Stimulated activated CD4-positive, alpha-beta T cell treated with anti-CD3 and anti-CD28 coated beads, Interleukin-4, amount 100 ng/mL, for 1 hour (primary cell): ENCODE results near the gene MAPK7.
"Not testable (repeated sequence)": the region's sequence is repeated elsewhere in the genome, so short reads cannot be mapped to it uniquely, and the experiment has no call there.

Experiments
- DNase-seq: peaks from one replicate; pipeline ENCODE4 v3.0.0-alpha.2; 2020

The MAPK7 gene

GRCh38 chr17:19343671-19344151 lies 34.6 kb upstream of the MAPK7 start:
- no peak for DNase-seq

- no peak for DNase-seq
Measured at GRCh38 chr17:19344311-19345066, 33.8 kb upstream of the MAPK7 start.

- DNase-seq, result no peak
Measured at GRCh38 chr17:19345067-19345460, 33.2 kb upstream of the MAPK7 start.

- DNase-seq, result no peak
Measured at GRCh38 chr17:19345486-19346350, 32.6 kb upstream of the MAPK7 start.

GRCh38 chr17:19346351-19347255 lies 31.7 kb upstream of the MAPK7 start:
- no peak for DNase-seq

- DNase-seq, result no peak
Measured at GRCh38 chr17:19347323-19348080, 30.8 kb upstream of the MAPK7 start.

GRCh38 chr17:19348081-19348650 lies 30.1 kb upstream of the MAPK7 start:
- DNase-seq, result no peak

GRCh38 chr17:19348806-19349205 lies 29.5 kb upstream of the MAPK7 start:
- DNase-seq, result no peak

- not testable (repeated sequence) for DNase-seq
Measured at GRCh38 chr17:19353401-19353800, 24.9 kb upstream of the MAPK7 start.

- DNase-seq, result no peak
Measured at GRCh38 chr17:19354748-19355147, 23.6 kb upstream of the MAPK7 start.

- no peak for DNase-seq
Measured at GRCh38 chr17:19357351-19357750, 20.9 kb upstream of the MAPK7 start.

- DNase-seq, result no peak
Measured at GRCh38 chr17:19357761-19358160, 20.5 kb upstream of the MAPK7 start.

- DNase-seq, result no peak
Measured at GRCh38 chr17:19359151-19359550, 19.1 kb upstream of the MAPK7 start.

GRCh38 chr17:19359856-19360255 lies 18.4 kb upstream of the MAPK7 start:
- no peak for DNase-seq

- DNase-seq, result no peak
Measured at GRCh38 chr17:19360772-19361171, 17.5 kb upstream of the MAPK7 start.

- no peak for DNase-seq
Measured at GRCh38 chr17:19361326-19361725, 17.0 kb upstream of the MAPK7 start.

- no peak for DNase-seq
Measured at GRCh38 chr17:19361944-19362276, 16.4 kb upstream of the MAPK7 start.

GRCh38 chr17:19362277-19363113 lies 15.8 kb upstream of the MAPK7 start, which contains the start of gene B9D1:
B9D1 (minus strand) TSS chr17:19362723; CDS start chr17:19362569, 154 bp downstream.
- DNase-seq, result peak; percentile 92

- no peak for DNase-seq
Measured at GRCh38 chr17:19363114-19363438, 15.2 kb upstream of the MAPK7 start.

- no peak for DNase-seq
Measured at GRCh38 chr17:19363460-19364035, 14.8 kb upstream of the MAPK7 start.
